ENCODE measurements around the gene RIMS4.

RIMS4 gene

DNA sequence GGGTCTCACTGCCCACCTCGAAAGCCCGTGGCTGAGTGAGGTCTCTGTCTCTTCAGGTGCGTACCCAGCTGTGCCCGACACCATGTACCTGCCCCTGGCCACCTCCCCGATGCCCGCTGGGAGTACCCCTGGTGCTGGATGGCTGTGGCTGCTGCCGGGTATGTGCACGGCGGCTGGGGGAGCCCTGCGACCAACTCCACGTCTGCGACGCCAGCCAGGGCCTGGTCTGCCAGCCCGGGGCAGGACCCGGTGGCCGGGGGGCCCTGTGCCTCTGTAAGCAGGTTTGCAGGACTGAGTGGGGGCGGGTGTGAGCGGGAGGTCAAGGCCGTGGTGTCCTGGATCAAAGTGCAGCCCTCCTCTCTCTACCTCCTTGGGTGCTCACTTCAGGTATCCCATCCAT lies 90.5 kb downstream of the RIMS4 start:
- POLR2A ChIA-PET, result no interaction called here
- no peak for DNase-seq (ENCODE audit: extremely low spot score)
- TF ChIP-seq, protein P1, sequence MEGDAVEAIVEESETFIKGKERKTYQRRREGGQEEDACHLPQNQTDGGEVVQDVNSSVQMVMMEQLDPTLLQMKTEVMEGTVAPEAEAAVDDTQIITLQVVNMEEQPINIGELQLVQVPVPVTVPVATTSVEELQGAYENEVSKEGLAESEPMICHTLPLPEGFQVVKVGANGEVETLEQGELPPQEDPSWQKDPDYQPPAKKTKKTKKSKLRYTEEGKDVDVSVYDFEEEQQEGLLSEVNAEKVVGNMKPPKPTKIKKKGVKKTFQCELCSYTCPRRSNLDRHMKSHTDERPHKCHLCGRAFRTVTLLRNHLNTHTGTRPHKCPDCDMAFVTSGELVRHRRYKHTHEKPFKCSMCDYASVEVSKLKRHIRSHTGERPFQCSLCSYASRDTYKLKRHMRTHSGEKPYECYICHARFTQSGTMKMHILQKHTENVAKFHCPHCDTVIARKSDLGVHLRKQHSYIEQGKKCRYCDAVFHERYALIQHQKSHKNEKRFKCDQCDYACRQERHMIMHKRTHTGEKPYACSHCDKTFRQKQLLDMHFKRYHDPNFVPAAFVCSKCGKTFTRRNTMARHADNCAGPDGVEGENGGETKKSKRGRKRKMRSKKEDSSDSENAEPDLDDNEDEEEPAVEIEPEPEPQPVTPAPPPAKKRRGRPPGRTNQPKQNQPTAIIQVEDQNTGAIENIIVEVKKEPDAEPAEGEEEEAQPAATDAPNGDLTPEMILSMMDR (IDR thresholded peaks at IDR 0.05; ENCODE audit: control extremely low read depth, extremely low read depth, low read depth, missing control alignments), result no peak
- CTCF ChIA-PET, result interaction anchor here (1.1 to 1.8 kb wide), 4 partner anchors 13 to 324 kb away, joined by 3 to 9 read pairs (median 5); no protein-coding TSS in a partner anchor

DNA sequence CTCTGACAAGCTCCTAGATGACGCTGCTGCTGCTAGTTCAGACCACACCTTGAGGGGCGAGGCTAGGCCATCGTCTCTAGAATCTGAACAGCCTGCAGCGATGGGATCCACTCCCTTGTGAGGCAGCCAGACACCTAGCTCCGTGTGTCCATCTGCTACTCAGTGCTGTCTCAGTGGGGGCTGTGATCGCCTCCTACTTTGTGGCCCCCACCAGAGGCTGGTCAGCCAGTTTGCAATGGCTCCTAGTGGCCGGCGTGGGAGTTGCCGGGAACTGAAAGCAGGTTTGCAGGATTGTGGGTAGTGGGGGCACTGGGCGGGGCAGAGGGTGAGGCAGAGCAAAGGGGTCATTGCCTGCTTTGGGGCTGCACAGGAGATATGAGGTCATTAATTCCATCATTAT lies 92.4 kb downstream of the RIMS4 start:
- TF ChIP-seq, protein P1 (IDR thresholded peaks at IDR 0.05; ENCODE audit: control extremely low read depth, extremely low read depth, low read depth, missing control alignments), result no peak
- POLR2A ChIA-PET, result no interaction called here
- DNase-seq (ENCODE audit: extremely low spot score), result no peak
- CTCF ChIA-PET, result interaction anchor here (1.0 to 1.8 kb wide), 4 partner anchors 10 to 33 kb away, joined by 3 to 11 read pairs (median 6); no protein-coding TSS in a partner anchor

DNA sequence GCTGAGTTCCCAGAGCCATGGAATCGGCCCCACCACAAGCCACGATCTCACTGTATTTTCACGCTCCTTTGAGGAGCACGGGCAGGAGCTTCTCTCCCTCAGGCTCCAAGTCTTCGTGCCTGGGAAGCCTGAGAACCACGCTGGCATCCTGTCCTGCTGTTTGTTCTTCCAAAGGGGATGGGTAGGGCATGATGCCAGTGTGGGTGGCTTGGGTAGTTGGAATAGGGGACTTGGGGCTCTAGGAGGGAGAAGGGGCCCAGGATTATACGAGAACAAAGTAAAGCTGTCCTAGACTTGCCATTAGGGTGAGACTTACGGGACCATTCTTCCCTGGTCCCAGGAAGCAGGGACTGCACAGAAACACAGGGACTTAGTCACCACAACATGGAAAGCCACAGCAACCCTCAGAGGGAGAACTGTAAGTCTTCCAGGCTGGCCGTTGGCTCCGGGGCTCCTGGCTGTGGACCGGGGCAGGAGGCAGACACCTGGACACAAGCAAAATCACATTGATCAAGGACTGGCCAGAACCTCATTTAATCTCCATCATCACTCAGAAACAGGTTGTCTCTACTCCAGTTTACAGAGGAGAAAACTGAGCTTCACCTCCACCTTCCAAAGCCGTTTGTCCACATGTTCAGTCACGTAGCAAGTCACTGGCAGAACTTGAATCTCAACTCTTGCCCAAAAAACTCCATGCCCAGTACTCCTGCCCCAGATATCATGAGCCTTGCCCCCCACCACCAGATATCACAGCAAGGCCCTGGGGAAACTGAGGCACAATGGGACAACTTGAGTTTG lies 93.8 kb downstream of the RIMS4 start:
- CTCF ChIA-PET, result interaction anchor here (1.1 kb wide), 1 partner anchor 35 kb away, joined by 3 read pairs; no protein-coding TSS in a partner anchor
- no peak for DNase-seq (ENCODE audit: extremely low spot score)
- POLR2A ChIA-PET, result no interaction called here
- TF ChIP-seq, protein P1 (IDR thresholded peaks at IDR 0.05; ENCODE audit: control extremely low read depth, extremely low read depth, low read depth, missing control alignments), result no peak

DNA sequence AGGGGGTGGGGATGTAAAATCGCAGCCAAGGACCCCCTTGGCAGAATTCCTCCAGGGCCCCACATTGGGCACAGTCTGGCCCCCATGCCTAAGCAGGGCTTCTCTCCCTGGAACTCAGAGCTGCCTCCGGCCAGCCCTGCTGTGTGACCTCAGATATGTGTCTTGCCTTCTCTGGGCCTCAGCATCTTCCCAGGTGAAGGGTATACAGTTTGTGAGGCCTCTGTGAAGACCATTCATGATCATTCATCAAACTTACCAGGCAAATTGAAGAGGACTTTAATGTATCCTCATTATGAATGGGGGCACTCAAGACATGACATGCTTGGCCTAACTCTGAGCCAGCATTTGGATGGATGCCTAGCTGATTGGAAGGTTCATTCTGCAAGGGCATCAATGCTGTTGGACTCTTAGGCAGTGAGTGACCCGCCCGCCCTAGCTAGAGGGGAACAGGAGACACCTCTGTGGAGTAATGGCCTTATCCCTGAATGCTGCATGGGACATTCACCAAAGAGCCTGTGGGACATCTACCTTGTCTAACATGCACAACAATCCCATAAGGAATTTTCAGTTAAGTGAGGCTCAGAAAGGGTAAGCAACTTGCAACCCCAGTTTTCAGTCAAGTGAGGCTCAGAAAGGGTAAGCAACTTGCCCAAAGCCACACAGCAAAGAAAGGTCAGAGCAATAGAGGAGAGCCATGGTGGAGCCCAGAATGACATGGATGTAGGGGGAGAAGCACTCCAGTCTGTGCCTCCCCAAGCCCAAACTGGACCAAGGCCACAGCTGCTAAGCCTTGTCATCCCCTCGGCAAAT lies 94.6 kb downstream of the RIMS4 start:
- ChIA-PET POLR2A (no interaction called here), CTCF (interaction anchor here (0.8 to 1.0 kb wide), 3 partner anchors 9 to 32 kb away, joined by 3 to 4 read pairs (median 3); no protein-coding TSS in a partner anchor)
- no peak for DNase-seq (ENCODE audit: extremely low spot score)
- TF ChIP-seq, protein P1 (IDR thresholded peaks at IDR 0.05; ENCODE audit: control extremely low read depth, extremely low read depth, low read depth, missing control alignments), result no peak

DNA sequence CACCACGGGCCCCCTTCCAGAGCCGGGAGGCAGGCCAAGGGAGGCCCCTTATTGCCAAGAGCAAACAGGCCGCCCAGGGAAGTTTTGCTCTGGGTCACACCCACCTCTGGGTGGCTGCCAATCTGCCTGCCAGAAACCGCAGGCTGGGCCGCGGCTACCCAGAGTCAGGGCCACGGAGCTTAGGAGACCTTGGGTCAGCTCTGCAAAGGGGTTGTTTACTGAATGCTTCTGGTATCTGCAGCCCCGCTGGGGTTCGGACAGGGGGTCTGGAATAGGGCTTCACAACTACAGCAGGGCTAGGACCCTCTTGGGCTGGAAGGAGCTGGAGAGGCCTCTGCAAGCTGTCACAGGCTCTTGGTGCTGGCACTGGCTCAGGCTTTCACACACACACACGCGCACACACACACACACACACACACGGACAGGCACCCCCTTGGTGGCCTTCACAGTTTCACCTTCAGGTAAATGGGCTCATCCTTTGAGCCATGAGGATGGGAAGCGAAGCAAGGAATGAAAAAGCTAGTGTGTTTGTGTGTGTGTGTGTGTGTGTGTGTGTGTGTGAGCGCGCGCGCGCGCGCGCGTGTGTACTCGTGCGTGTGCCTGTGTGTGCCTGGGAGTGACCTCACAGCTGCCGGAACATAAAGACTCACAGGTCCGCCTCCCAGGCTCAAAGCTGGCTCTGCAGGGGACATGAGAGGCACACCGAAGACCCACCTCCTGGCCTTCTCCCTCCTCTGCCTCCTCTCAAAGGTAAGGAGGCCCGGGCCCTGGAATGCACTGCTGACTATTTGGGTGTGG lies 95.4 kb downstream of the RIMS4 start, which contains the start of gene CCN5:
TSS of gene CCN5 (plus strand) at position 669 of the 798 bp plus-strand sequence. CDS start at position 691, 22 bp downstream.
- CTCF ChIA-PET, result interaction anchor here (0.8 to 1.0 kb wide), 3 partner anchors 8 to 31 kb away, joined by 3 to 4 read pairs (median 3); no protein-coding TSS in a partner anchor
- no peak for DNase-seq (ENCODE audit: extremely low spot score)
- POLR2A ChIA-PET, result no interaction called here
- TF ChIP-seq, protein P1 (IDR thresholded peaks at IDR 0.05; ENCODE audit: control extremely low read depth, extremely low read depth, low read depth, missing control alignments), result no peak

Data from GM10248 (cell line).